Liver (tissue), 9 donors: ENCODE measurements around the gene SPN. TPM values are rescaled to one million over a fixed set of nuclear protein-coding genes. Genes with fewer than 3 reads are reported as not detected.

Experiments
- DNase-seq: peaks from one replicate; pipeline ENCODE4 v3.0.0-alpha.2; 2017; ENCODE audit warnings: low spot score
- H3K27ac ChIP-seq, 2 donors: one replicate each; pipeline ENCODE4 v1.7.0; 2013; ENCODE audit warnings: inconsistent platforms in 2 of 2, low read length in 2 of 2, control low read depth in 1 of 2, low read depth in 1 of 2, mild to moderate bottlenecking in 1 of 2
- H3K27me3 ChIP-seq, 4 donors: one replicate each; pipeline versions ENCODE4 v1.6.1 to v1.7.0; 2013; ENCODE audit warnings: low read length in 3 of 4, inconsistent platforms in 1 of 4, mild to moderate bottlenecking in 1 of 4, moderate library complexity in 1 of 4; ENCODE audit not compliant: control insufficient read depth in 4 of 4, insufficient read depth in 4 of 4
- H3K36me3 ChIP-seq, 4 donors: one replicate each; pipeline versions ENCODE4 v1.6.1 to v1.7.0; 2013; ENCODE audit warnings: low read length in 3 of 4, mild to moderate bottlenecking in 3 of 4, low read depth in 1 of 4, moderate library complexity in 1 of 4; ENCODE audit not compliant: control insufficient read depth in 4 of 4, insufficient read depth in 3 of 4
- H3K4me1 ChIP-seq, 4 donors: one replicate each; pipeline versions ENCODE4 v1.6.1 to v1.7.0; 2013; ENCODE audit warnings: low read length in 3 of 4, mild to moderate bottlenecking in 3 of 4, moderate library complexity in 1 of 4; ENCODE audit not compliant: control insufficient read depth in 4 of 4, insufficient read depth in 4 of 4
- H3K4me3 ChIP-seq, 3 donors: one replicate each; pipeline versions ENCODE4 v1.6.1 to v1.7.0; 2013; ENCODE audit warnings: low read length in 3 of 3, control low read depth in 1 of 3, low read depth in 1 of 3, mild to moderate bottlenecking in 1 of 3
- H3K9ac ChIP-seq, 2 donors: one replicate each; pipeline ENCODE4 v1.7.0; 2013; ENCODE audit warnings: low read length in 2 of 2, mild to moderate bottlenecking in 2 of 2, moderate library complexity in 2 of 2, control low read depth in 1 of 2, low read depth in 1 of 2
- H3K9me3 ChIP-seq, 4 donors: one replicate each; pipeline versions ENCODE4 v1.6.1 to v1.7.0; 2013; ENCODE audit warnings: low read length in 3 of 4; ENCODE audit not compliant: control insufficient read depth in 4 of 4
- EGR1 ChIP-seq, 2 donors: IDR thresholded peaks; 2 replicates each; pipeline ENCODE4 v1.6.1; 2016 to 2018; ENCODE audit warnings: antibody characterized with exemption in 2 of 2, low read depth in 2 of 2
- FOXA1 ChIP-seq: IDR thresholded peaks from 2 replicates; pipeline ENCODE4 v1.6.1; 2016; ENCODE audit warnings: antibody characterized with exemption
- FOXA2 ChIP-seq: IDR thresholded peaks from 2 replicates; pipeline ENCODE4 v1.6.1; 2016; ENCODE audit warnings: antibody characterized with exemption
- GABPA ChIP-seq, 2 donors: IDR thresholded peaks in 1 of 2; conservative IDR thresholded peaks in 1 of 2; 2 replicates each; pipeline ENCODE4 v1.6.1; 2016; ENCODE audit warnings: antibody characterized with exemption in 2 of 2, mild to moderate bottlenecking in 1 of 2, moderate library complexity in 1 of 2
- HNF4G ChIP-seq: IDR thresholded peaks from 2 replicates; pipeline ENCODE4 v1.6.1; 2016; ENCODE audit warnings: antibody characterized with exemption
- JUND ChIP-seq, 2 donors: IDR thresholded peaks; 2 replicates each; pipeline ENCODE4 v1.6.1; 2016; ENCODE audit warnings: antibody characterized with exemption in 2 of 2
- NR2F2 ChIP-seq: IDR thresholded peaks from 2 replicates; pipeline ENCODE4 v1.6.1; 2016; ENCODE audit warnings: antibody characterized with exemption
- RAD21 ChIP-seq, 2 donors: IDR thresholded peaks; 2 replicates each; pipeline ENCODE4 v1.6.1; 2016; ENCODE audit warnings: antibody characterized with exemption in 2 of 2, mild to moderate bottlenecking in 2 of 2
- RXRA ChIP-seq, 2 donors: IDR thresholded peaks; 2 replicates each; pipeline ENCODE4 v1.6.1; 2017 to 2018; ENCODE audit warnings: antibody characterized with exemption in 2 of 2, mild to moderate bottlenecking in 1 of 2
- SP1 ChIP-seq: IDR thresholded peaks from 2 replicates; pipeline ENCODE4 v1.6.1; 2018; ENCODE audit warnings: antibody characterized with exemption, mild to moderate bottlenecking
- TAF1 ChIP-seq: conservative IDR thresholded peaks from 2 replicates; pipeline ENCODE4 v1.6.1; 2016; ENCODE audit warnings: antibody characterized with exemption, mild to moderate bottlenecking
- YY1 ChIP-seq: IDR thresholded peaks from 2 replicates; pipeline ENCODE4 v1.6.1; 2016; ENCODE audit warnings: antibody characterized with exemption, mild to moderate bottlenecking
- WGBS: extraction: QIAGEN DNeasy Blood & Tissue Kit; methylation state at CpG from one replicate; pipeline ENCODE4 v1.1.7; 2013; 5-methylcytosine and 5-hydroxymethylcytosine counted together
- polyA plus RNA-seq, 2 donors: library from polyadenylated mRNA; stranded (reverse) in 1 of 2; unstranded in 1 of 2; fragments of 200-250 nt in 1 of 2; fragments of >200 nt in 1 of 2; fragmentation: Nextera tagmentation in 1 of 2; extraction: Ambion mirVana in 1 of 2; gene quantifications; one replicate each; pipeline versions ENCODE4 v1.2.1 to v1.2.3, GENCODE V29; 2013 to 2015
- total RNA-seq, 2 donors: library from RNA; depleted of rRNA; stranded (reverse); fragments of >200 nt; gene quantifications; one replicate each; pipeline ENCODE4 v1.2.3, GENCODE V29; 2014
- TF ChIP-seq, protein P1 (sequence below): IDR thresholded peaks from 2 replicates; pipeline ENCODE4 v1.6.1; 2016; ENCODE audit warnings: antibody characterized with exemption, mild to moderate bottlenecking
- TF ChIP-seq, protein P2 (sequence below): fragments of 150-350 bp; IDR thresholded peaks from 2 replicates; pipeline ENCODE4 v1.5.1; 2017; ENCODE audit warnings: improper control_type of control experiment, low read depth, low read length; ENCODE audit not compliant: missing input control
- TF ChIP-seq, protein P3 (sequence below): IDR thresholded peaks from 2 replicates; pipeline ENCODE4 v1.6.1; 2016; ENCODE audit warnings: antibody characterized with exemption
- TF ChIP-seq, protein P4 (sequence below): IDR thresholded peaks from 2 replicates; pipeline ENCODE4 v1.6.1; 2016; ENCODE audit warnings: antibody characterized with exemption
- TF ChIP-seq, protein P5 (sequence below): IDR thresholded peaks from 2 replicates; pipeline ENCODE4 v1.6.1; 2016; ENCODE audit warnings: antibody characterized with exemption
- donor health status: healthy.
- donor health status: healthy.
- donor health status: healthy.
- donor health status: healthy.
- donor health status: healthy.

The SPN gene
- total and polyA plus RNA-seq, 4 donors, result 0.85 to 31.2 (median 0.91) TPM

DNA sequence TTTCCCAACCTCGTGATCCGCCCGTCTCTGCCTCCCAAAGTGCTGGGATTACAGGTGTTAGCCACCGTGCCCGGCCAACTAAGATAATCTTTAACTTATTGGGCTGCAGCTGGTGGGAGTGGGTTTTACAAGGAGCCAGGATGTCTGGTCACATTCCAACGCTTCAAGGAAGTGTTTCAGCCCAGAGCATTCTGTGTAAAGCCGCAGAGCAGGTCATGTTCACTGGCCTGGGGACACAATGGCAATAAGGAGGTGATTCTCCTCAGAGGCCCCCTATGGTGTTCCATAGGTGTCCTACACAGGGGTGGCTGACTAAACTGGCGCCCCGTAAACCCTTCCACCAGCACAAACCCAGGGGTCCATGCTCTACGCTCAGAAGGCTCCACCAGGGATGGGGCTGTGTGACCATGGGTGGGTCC lies 17.1 kb downstream of the SPN start:
- WGBS, result 47% methylated on average over 10 of the region's 10 CpGs
- Histone ChIP-seq H3K9me3 (no peaks in the 10 kb centered on the region), H3K36me3 (peaks cover 0 to 4% (median 0%) of the 10 kb centered on the region in 4 donors), H3K27ac (peak overlapping the region; percentile 66 to 93), H3K27me3 (no peaks in the 10 kb centered on the region), H3K4me3 (peak overlapping the region in 2 of 3 donors; percentile 29 to 57), H3K4me1 (peaks cover 3 to 16% (median 8%) of the 10 kb centered on the region in 4 donors), H3K9ac (no peak overlapping the region)
- TF ChIP-seq, protein P1, sequence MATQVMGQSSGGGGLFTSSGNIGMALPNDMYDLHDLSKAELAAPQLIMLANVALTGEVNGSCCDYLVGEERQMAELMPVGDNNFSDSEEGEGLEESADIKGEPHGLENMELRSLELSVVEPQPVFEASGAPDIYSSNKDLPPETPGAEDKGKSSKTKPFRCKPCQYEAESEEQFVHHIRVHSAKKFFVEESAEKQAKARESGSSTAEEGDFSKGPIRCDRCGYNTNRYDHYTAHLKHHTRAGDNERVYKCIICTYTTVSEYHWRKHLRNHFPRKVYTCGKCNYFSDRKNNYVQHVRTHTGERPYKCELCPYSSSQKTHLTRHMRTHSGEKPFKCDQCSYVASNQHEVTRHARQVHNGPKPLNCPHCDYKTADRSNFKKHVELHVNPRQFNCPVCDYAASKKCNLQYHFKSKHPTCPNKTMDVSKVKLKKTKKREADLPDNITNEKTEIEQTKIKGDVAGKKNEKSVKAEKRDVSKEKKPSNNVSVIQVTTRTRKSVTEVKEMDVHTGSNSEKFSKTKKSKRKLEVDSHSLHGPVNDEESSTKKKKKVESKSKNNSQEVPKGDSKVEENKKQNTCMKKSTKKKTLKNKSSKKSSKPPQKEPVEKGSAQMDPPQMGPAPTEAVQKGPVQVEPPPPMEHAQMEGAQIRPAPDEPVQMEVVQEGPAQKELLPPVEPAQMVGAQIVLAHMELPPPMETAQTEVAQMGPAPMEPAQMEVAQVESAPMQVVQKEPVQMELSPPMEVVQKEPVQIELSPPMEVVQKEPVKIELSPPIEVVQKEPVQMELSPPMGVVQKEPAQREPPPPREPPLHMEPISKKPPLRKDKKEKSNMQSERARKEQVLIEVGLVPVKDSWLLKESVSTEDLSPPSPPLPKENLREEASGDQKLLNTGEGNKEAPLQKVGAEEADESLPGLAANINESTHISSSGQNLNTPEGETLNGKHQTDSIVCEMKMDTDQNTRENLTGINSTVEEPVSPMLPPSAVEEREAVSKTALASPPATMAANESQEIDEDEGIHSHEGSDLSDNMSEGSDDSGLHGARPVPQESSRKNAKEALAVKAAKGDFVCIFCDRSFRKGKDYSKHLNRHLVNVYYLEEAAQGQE, result no peak
- no peak for TF ChIP-seq FOXA1
- TF ChIP-seq, protein P2, sequence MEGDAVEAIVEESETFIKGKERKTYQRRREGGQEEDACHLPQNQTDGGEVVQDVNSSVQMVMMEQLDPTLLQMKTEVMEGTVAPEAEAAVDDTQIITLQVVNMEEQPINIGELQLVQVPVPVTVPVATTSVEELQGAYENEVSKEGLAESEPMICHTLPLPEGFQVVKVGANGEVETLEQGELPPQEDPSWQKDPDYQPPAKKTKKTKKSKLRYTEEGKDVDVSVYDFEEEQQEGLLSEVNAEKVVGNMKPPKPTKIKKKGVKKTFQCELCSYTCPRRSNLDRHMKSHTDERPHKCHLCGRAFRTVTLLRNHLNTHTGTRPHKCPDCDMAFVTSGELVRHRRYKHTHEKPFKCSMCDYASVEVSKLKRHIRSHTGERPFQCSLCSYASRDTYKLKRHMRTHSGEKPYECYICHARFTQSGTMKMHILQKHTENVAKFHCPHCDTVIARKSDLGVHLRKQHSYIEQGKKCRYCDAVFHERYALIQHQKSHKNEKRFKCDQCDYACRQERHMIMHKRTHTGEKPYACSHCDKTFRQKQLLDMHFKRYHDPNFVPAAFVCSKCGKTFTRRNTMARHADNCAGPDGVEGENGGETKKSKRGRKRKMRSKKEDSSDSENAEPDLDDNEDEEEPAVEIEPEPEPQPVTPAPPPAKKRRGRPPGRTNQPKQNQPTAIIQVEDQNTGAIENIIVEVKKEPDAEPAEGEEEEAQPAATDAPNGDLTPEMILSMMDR, result no peak
- TF ChIP-seq FOXA2, result no peak
- TF ChIP-seq, protein P3, sequence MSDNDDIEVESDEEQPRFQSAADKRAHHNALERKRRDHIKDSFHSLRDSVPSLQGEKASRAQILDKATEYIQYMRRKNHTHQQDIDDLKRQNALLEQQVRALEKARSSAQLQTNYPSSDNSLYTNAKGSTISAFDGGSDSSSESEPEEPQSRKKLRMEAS, result no peak
- no peak for TF ChIP-seq RXRA (IDR thresholded peaks at IDR 0.05)
- no peak for TF ChIP-seq RAD21 (IDR thresholded peaks at IDR 0.05)
- TF ChIP-seq GABPA (IDR thresholded peaks at IDR 0.05 in 1 of 2, conservative IDR thresholded peaks at IDR 0.05 in 1 of 2), result no peak
- TF ChIP-seq NR2F2, result no peak
- no peak for TF ChIP-seq EGR1 (IDR thresholded peaks at IDR 0.05; ENCODE audit: low read depth in 2 of 2)
- TF ChIP-seq, protein P4, sequence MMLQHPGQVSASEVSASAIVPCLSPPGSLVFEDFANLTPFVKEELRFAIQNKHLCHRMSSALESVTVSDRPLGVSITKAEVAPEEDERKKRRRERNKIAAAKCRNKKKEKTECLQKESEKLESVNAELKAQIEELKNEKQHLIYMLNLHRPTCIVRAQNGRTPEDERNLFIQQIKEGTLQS, result no peak
- no peak for TF ChIP-seq SP1
- no peak for TF ChIP-seq JUND (IDR thresholded peaks at IDR 0.05)
- TF ChIP-seq HNF4G, result no peak
- TF ChIP-seq, protein P5, sequence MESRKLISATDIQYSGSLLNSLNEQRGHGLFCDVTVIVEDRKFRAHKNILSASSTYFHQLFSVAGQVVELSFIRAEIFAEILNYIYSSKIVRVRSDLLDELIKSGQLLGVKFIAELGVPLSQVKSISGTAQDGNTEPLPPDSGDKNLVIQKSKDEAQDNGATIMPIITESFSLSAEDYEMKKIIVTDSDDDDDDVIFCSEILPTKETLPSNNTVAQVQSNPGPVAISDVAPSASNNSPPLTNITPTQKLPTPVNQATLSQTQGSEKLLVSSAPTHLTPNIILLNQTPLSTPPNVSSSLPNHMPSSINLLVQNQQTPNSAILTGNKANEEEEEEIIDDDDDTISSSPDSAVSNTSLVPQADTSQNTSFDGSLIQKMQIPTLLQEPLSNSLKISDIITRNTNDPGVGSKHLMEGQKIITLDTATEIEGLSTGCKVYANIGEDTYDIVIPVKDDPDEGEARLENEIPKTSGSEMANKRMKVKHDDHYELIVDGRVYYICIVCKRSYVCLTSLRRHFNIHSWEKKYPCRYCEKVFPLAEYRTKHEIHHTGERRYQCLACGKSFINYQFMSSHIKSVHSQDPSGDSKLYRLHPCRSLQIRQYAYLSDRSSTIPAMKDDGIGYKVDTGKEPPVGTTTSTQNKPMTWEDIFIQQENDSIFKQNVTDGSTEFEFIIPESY, result no peak
- DNase-seq, result no peak

DNA sequence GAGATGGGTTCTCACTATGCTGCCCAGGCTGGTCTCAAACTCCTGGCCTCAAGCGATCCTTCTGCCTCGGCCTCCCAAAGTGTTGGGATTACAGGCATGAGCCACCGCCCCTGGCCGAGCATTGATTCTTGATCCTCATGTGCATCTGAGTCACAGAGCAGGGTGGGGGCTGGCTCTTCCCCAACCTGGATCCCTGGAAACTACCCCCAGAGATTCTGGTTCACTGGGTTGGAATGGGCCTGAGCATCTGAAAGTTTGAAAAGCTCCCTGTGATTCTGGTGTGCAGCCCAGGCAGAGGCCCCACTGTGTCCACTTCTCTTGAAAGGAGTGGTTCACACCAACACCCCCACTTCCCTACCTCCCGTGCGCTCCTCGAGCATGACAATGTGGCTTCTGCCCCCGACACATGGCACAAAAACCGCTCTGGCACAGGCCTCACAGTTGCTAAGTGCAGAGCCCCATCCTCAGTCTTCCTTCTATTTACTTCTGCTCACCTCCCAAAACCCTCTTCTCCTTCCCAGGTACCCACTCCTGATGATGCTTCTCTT lies 20.6 kb downstream of the SPN start:
- 95% methylated on average over 9 of the region's 9 CpGs for WGBS
- Histone ChIP-seq H3K4me3 (no peak overlapping the region), H3K36me3 (peaks cover 0 to 4% (median 0%) of the 10 kb centered on the region in 4 donors)

More for the DNA sequence above, 20.6 kb downstream of the SPN start:
- Histone ChIP-seq H3K27ac (no peak overlapping the region), H3K27me3 (no peaks in the 10 kb centered on the region), H3K4me1 (peaks cover 3 to 20% (median 13%) of the 10 kb centered on the region in 4 donors), H3K9me3 (no peaks in the 10 kb centered on the region), H3K9ac (no peak overlapping the region)
- TF ChIP-seq, protein P3, result no peak
- TF ChIP-seq RXRA (IDR thresholded peaks at IDR 0.05), result no peak
- TF ChIP-seq FOXA2, result no peak
- TF ChIP-seq TAF1, result no peak
- TF ChIP-seq YY1, result no peak
- TF ChIP-seq FOXA1, result no peak
- DNase-seq, result no peak
